Measurements from ENCODE around the gene EXTL1.
"Not testable (repeated sequence)": the region's sequence is repeated elsewhere in the genome, so short reads cannot be mapped to it uniquely, and the experiment has no call there.

The EXTL1 gene

DNA sequence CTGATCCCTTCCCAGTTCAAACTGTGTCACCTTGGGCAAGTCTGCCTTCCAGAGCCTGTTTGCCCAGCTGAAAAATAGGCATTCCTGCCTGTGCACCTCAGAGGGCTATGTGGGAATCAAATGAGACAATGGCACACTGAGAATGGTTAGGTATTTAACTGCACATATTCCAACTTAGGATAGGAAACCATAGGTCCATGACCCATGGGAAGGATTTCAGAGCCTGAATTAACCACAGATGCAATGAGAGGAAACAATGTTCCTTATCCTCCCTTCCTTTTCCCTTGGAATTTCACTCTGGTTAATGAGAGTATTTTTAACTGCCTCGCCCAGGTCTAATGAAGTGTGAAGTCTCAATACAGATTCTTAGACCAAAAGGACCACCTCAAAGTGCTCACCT lies 36.4 kb upstream of the EXTL1 start:
- H3K36me3 ChIP-seq (ENCODE audit: low read length) = no peaks in the 10 kb centered on the region
- no peak for TF ChIP-seq CTCF (IDR thresholded peaks at IDR 0.05; ENCODE audit: insufficient read depth, low read length, poor library complexity, severe bottlenecking)
- TF ChIP-seq EZH2phosphoT487 (conservative IDR thresholded peaks at IDR 0.05; ENCODE audit: low read length) = no peak
- no peaks in the 10 kb centered on the region for H3K9me3 ChIP-seq (ENCODE audit: insufficient read depth, low read length)
- H3K9ac ChIP-seq (ENCODE audit: low read length) = no peak overlapping the region
- H3F3A ChIP-seq (ENCODE audit: insufficient read depth) = no peaks in the 10 kb centered on the region
- no peak overlapping the region for H3K4me3 ChIP-seq (ENCODE audit: insufficient read depth, low read length, poor library complexity, severe bottlenecking)
- H3K27ac ChIP-seq (ENCODE audit: low read depth, low read length) = no peak overlapping the region
- no peaks in the 10 kb centered on the region for H3K9me2 ChIP-seq (replicated peaks; ENCODE audit: insufficient read depth, low read length)
- H3K79me2 ChIP-seq (ENCODE audit: insufficient read depth, low read length) = no peaks in the 10 kb centered on the region
- H2AFZ ChIP-seq (ENCODE audit: low read depth, low read length, severe bottlenecking) = no peak overlapping the region
- H3K4me2 ChIP-seq (ENCODE audit: low read depth, low read length, poor library complexity, severe bottlenecking) = no peak overlapping the region
- H4K20me1 ChIP-seq (ENCODE audit: low read depth, low read length) = no peaks in the 10 kb centered on the region
- no peaks in the 10 kb centered on the region for H3K27me3 ChIP-seq (ENCODE audit: low read length)

- H3F3A ChIP-seq (ENCODE audit: insufficient read depth) = no peaks in the 10 kb centered on the region
- H2AFZ ChIP-seq (ENCODE audit: low read depth, low read length, severe bottlenecking) = no peak overlapping the region
- no peak overlapping the region for H3K4me3 ChIP-seq (ENCODE audit: insufficient read depth, low read length, poor library complexity, severe bottlenecking)
- no peak overlapping the region for H3K4me2 ChIP-seq (ENCODE audit: low read depth, low read length, poor library complexity, severe bottlenecking)
- H3K9me3 ChIP-seq (ENCODE audit: insufficient read depth, low read length) = no peaks in the 10 kb centered on the region
- H3K36me3 ChIP-seq (ENCODE audit: low read length) = no peaks in the 10 kb centered on the region
- no peaks in the 10 kb centered on the region for H3K9me2 ChIP-seq (replicated peaks; ENCODE audit: insufficient read depth, low read length)
- H3K27me3 ChIP-seq (ENCODE audit: low read length) = no peaks in the 10 kb centered on the region
- TF ChIP-seq CTCF (IDR thresholded peaks at IDR 0.05; ENCODE audit: insufficient read depth, low read length, poor library complexity, severe bottlenecking) = no peak
- TF ChIP-seq EZH2phosphoT487 (conservative IDR thresholded peaks at IDR 0.05; ENCODE audit: low read length) = no peak
- H3K9ac ChIP-seq (ENCODE audit: low read length) = no peak overlapping the region
- no peaks in the 10 kb centered on the region for H3K79me2 ChIP-seq (ENCODE audit: insufficient read depth, low read length)
- H3K27ac ChIP-seq (ENCODE audit: low read depth, low read length) = no peak overlapping the region
- no peaks in the 10 kb centered on the region for H4K20me1 ChIP-seq (ENCODE audit: low read depth, low read length)
Observed at GRCh38 chr1:25985670-25986069, 35.9 kb upstream of the EXTL1 start.

DNA sequence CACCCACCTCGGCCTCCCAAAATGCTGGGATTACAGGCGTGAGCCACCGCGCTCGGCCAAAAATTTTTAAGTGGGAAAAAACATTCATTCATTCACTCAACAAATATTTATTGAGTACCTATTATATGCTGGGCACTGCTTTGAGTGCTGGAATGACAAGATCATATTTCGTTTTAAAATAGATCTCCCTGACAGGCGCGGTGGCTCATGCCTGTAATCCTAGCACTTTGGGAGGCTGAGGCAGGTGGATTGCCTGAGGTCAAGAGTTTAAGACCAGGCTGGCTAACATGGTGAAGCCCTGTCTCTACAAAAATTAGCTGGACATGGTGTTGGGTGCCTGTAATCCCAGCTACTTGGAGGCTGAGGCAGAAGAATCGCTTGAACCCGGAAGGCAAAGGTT lies 34.8 kb upstream of the EXTL1 start:
- not testable (repeated sequence) for H3K9me2 ChIP-seq (replicated peaks; ENCODE audit: insufficient read depth, low read length); H3K9ac ChIP-seq (ENCODE audit: low read length); H3K27ac ChIP-seq (ENCODE audit: low read depth, low read length); H3K4me2 ChIP-seq (ENCODE audit: low read depth, low read length, poor library complexity, severe bottlenecking); H3K79me2 ChIP-seq (ENCODE audit: insufficient read depth, low read length); H3K4me3 ChIP-seq (ENCODE audit: insufficient read depth, low read length, poor library complexity, severe bottlenecking); H4K20me1 ChIP-seq (ENCODE audit: low read depth, low read length); H3K9me3 ChIP-seq (ENCODE audit: insufficient read depth, low read length); H3K36me3 ChIP-seq (ENCODE audit: low read length); H3K27me3 ChIP-seq (ENCODE audit: low read length); H2AFZ ChIP-seq (ENCODE audit: low read depth, low read length, severe bottlenecking); H3F3A ChIP-seq (ENCODE audit: insufficient read depth)

- H3K27ac ChIP-seq (ENCODE audit: low read depth, low read length) = no peak overlapping the region
- H3K9me2 ChIP-seq (replicated peaks; ENCODE audit: insufficient read depth, low read length) = no peaks in the 10 kb centered on the region
- no peaks in the 10 kb centered on the region for H3K79me2 ChIP-seq (ENCODE audit: insufficient read depth, low read length)
- H3K4me2 ChIP-seq (ENCODE audit: low read depth, low read length, poor library complexity, severe bottlenecking) = no peak overlapping the region
- H3K4me3 ChIP-seq (ENCODE audit: insufficient read depth, low read length, poor library complexity, severe bottlenecking) = no peak overlapping the region
- TF ChIP-seq CTCF (IDR thresholded peaks at IDR 0.05; ENCODE audit: insufficient read depth, low read length, poor library complexity, severe bottlenecking) = no peak
- TF ChIP-seq EZH2phosphoT487 (conservative IDR thresholded peaks at IDR 0.05; ENCODE audit: low read length) = no peak
- no peak overlapping the region for H3K9ac ChIP-seq (ENCODE audit: low read length)
- H4K20me1 ChIP-seq (ENCODE audit: low read depth, low read length) = no peaks in the 10 kb centered on the region
- no peaks in the 10 kb centered on the region for H3K9me3 ChIP-seq (ENCODE audit: insufficient read depth, low read length)
- H3K27me3 ChIP-seq (ENCODE audit: low read length) = no peaks in the 10 kb centered on the region
- H3F3A ChIP-seq (ENCODE audit: insufficient read depth) = no peaks in the 10 kb centered on the region
- H2AFZ ChIP-seq (ENCODE audit: low read depth, low read length, severe bottlenecking) = no peak overlapping the region
- H3K36me3 ChIP-seq (ENCODE audit: low read length) = no peaks in the 10 kb centered on the region
Observed at GRCh38 chr1:25987951-25988350, 33.6 kb upstream of the EXTL1 start.

Measured in SU-DHL-6 (cell line).